ENCODE measurements around the gene ST8SIA4.

ST8SIA4 gene

GRCh38 chr5:100872408-100873190, 30.5 kb downstream of the ST8SIA4 start:
- DNase-seq (ENCODE audit: low read depth): peak; percentile 11

DNA sequence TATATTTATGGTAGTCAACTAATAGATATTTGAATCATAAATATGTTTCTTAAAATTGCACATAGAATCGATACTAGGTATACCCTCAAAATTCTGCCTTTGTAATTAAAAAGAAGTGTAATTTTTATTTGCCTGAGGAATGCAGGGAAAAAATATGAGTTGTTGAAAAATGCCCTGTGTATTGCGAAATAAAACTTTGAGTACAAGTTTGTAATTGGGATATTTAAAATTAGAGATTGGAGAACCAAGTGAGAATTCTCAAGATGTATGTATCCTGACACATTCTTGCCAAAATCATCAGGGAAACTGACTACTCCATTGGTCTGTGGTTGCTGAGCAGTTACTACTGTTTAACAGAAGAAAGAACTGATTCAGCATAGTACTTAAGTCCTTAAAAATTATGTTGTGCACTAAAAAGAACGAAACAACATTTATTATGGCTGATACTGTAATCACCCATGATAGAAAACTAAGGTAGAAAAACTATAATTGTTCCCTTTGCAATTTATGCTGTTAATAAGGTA, 36.0 kb downstream of the ST8SIA4 start:
- DNase-seq (ENCODE audit: low read depth): no peak

- DNase-seq (ENCODE audit: low read depth): no peak
Measured at GRCh38 chr5:100864931-100865330, 38.2 kb downstream of the ST8SIA4 start.

DNA sequence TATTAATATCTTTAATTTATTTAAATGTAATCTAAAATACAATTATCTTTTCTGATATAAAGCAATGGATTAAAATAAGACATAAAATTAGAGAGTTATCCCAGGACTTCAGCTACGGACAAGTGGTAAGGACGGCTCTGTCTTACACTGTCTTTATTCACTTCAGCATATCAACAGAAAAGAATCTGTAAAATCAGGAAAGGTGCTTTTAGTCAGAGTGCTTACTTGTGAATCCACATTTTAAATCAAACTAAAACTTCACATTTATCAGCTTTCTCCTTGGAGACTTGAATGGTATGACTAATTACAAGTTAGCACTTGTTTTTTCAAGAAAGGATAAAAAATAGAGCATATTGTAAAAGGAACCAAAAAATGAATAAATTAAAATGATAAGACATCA, 39.3 kb downstream of the ST8SIA4 start:
- no peak for DNase-seq (ENCODE audit: low read depth)

DNA sequence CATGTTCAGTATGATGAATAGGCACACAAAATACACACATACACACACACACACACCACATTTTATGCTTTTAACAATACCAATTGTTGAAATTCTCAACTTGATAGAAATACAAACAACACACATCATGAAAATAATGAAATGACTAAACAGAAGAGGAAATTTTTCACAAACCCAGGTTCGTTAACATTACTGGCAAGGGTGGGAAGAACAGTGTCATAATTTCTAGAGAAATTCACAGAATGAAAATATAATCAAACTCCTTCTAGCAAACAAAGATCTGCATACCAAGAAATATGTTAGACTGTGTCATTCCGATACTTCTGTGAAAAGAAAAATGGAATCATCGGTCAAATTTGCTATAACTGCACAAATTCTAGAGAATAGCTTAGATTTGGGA, 41.9 kb downstream of the ST8SIA4 start:
- no peak for DNase-seq (ENCODE audit: low read depth)

DNA sequence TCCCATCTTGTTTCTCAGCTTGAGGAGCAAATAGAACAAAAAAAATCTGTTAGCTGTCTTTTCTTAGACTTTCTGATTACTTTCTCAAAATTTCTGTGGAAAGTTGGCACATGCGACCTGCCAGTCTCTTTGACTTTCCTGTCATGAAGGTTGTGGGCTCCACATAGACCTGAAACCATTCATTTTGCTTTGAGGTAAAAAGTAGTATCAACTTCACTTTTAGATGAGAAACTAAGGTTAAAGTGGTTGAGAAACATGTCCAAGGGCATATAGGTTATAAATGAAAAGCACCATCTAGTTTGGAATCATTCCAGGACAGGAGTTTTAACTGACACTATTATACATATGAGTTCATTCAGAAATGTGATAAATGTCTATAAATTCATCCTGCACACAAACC, 42.7 kb downstream of the ST8SIA4 start:
- DNase-seq (ENCODE audit: low read depth): no peak

- DNase-seq (ENCODE audit: low read depth): no peak
Measured at GRCh38 chr5:100858987-100859545, 44.0 kb downstream of the ST8SIA4 start.

DNA sequence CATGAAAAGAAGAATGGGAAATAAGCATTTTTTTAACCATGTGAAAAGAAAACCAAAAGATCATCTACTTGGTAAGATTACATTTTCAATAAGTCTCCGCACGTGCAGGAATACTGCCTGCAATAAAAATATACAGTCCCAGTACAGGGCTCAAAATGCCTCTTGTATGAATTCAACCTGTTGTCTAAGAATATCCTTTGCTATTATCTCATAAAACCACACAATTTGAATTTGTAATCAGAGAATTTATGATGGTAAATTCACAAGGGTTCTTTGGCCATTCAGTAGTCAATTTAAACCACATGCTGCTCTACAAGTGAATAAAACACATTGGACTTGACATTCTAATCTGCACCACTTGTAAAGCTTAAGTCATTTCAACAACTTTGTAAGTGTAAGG, 46.6 kb downstream of the ST8SIA4 start:
- DNase-seq (ENCODE audit: low read depth): no peak

DNA sequence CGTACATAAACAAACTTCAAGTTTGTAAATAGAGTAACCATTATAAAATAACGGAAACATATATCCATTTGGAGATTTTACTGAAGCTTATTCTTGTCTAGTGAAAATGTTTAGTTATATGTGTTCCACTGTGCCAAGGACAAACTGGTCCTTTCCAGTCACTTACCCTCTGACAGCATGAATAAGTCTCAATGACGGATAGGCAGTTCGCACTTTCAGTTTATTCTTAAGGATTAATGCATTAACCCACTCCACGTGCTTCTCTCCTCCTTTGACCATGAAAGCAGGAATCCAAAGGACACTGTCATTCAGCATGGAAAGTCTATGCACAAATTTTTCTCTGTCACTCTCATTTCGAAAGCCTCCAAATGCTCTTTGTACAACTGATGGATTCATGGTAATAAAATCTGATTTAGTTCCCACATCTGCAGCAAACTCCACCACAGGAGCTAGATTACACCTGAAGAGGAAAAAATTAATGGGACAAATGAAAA, 47.1 kb downstream of the ST8SIA4 start:
- DNase-seq (ENCODE audit: low read depth): no peak

DNA sequence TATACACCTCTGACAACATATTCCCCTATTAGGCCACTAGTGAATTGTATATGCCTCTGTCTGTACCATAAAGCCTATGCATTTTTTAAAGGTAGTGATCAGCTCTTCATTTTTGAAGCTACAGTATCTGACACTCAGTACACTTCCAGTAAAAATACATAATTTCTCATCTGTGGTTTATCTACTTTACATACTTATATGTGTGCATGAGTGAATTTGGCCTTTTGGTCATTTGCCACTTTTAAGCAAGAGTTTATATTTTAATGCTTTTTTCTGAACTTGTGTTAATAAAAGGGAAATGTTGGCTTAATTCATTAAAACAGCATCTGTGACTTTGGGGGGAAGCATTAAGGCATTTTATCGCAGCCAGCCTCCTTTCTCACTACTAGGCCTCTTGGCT, 47.8 kb downstream of the ST8SIA4 start:
- DNase-seq (ENCODE audit: low read depth): no peak

DNA sequence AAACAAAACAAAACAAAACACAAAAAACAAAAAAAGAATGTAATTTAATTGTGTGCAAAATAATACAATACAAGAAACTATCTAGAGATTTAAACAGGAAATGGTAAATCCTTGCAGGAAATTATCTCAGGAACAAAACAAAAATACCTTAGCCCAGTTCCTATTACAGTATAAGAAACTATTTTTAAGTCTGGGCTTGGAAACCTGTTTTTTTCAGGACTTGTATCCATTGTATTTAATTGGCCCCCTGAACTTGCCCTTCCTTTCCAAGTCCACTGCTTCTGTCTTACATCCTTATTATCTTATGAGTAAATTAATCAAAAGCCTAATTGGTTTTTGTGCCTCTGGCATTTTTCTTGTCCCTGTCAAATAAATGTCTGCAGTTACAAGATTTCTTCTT, 48.5 kb downstream of the ST8SIA4 start:
- no peak for DNase-seq (ENCODE audit: low read depth)

- no peak for DNase-seq (ENCODE audit: low read depth)
Measured at GRCh38 chr5:100853582-100853981, 49.5 kb downstream of the ST8SIA4 start.

DNA sequence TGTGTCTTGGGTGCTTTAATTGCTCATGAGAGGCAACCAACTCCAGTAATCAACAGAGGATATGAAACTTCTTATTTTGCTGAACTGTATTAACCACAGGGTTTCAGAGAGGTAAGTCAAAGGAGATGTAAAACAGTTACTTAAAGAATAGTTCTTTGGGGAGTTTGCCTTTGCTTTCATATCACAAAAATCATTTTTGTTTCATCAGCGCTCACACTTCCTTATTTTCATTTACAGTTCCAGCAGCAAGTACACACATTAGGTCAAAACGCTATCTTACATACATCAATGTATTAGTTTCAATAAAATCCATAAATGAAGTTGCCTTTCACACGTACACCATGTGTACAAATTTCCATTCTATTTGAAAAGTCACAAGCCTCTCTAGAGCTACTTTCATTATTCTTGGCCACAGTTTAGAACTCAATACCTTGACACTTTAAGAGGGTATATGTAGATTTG, 50.1 kb downstream of the ST8SIA4 start:
- no peak for DNase-seq (ENCODE audit: low read depth)

GRCh38 chr5:100852051-100852450, 51.0 kb downstream of the ST8SIA4 start:
- no peak for DNase-seq (ENCODE audit: low read depth)

DNA sequence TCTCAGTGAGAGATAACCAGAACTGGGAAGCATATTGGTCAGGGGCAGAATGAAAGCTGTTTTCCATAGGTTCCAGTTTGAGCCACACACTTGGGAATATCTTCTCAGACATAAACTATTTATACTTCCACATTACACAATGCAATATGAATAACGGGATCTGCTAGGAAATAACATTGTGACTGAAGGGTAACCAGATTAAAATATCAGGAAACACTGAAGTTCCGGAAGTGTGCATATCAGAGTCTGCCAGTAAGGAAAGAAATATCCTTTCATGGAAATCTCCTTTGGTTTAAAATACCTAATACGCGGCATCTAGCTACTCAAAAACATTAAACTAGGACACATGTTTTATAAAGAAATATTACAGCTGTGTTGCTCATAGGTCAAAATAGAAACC, 56.3 kb downstream of the ST8SIA4 start:
- DNase-seq (ENCODE audit: low read depth): no peak

DNA sequence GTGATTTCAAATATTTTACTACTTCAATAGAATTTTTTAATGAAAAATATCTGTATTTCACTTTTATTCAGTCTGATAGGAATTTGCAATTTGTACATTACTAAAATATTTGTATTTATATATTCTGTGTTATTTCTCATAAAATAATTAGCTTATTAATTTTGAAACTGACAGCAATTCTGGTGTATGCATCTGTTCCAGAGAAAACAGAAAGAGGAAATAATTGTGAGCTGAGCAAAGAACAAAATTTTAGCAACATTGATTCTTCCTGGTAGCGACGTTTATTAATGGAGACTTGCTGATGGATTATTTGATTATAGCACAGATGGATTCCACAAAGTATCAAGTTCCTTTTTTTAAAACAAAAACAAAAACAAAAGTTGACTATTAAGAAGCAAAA, 61.0 kb downstream of the ST8SIA4 start:
- no peak for DNase-seq (ENCODE audit: low read depth)

DNA sequence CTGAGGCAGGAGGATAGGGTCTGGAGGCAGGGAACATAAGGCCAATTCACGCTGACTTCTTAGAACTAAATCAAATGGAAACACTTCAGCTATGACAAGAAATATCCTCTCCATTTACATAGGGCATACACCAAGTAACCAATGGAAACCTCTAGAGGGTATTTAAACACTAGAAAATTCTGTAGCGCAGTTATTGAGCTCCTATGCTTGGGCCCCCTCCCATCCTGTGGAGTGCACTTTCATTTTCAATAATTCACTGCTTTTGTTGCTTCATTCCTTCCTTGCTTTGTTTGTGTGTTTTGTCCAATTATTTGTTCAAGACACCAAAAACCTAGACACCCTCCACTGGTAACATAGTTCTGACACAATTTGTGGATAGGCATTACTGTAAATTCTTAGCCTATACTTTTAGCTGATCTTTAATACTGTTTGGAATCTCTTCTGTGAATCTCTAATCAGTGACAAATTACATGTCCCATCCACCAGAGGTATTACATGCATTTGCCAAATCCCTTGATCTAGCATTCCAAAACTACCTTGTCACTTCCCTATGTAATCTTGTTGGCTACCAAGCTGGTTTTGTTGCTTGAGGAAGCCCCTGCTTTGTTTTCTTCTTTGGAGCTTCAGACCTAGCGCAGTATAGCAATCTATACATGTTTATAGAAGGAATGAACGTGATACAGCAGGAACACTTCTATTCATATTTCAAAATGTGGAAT, 61.6 kb downstream of the ST8SIA4 start:
- no peak for DNase-seq (ENCODE audit: low read depth)

DNA sequence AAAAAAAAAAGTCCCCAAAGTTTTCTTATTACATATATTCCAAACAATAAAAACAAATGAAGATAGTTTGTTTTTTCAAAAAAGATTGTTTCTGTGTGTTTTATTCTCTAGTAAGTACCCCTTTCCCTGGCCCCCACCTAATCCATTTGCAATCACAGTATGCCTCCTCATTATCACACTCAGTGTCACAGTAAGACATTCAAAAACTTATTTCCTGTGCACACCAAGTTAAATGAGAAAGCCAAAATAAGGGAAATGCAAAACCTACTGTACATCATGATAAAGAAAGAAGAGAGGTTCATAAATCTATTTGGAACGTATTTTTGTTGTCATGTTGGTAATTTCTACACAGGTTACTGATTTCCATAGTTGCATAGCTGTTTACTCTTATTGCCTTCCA, 62.3 kb downstream of the ST8SIA4 start:
- no peak for DNase-seq (ENCODE audit: low read depth)

DNA sequence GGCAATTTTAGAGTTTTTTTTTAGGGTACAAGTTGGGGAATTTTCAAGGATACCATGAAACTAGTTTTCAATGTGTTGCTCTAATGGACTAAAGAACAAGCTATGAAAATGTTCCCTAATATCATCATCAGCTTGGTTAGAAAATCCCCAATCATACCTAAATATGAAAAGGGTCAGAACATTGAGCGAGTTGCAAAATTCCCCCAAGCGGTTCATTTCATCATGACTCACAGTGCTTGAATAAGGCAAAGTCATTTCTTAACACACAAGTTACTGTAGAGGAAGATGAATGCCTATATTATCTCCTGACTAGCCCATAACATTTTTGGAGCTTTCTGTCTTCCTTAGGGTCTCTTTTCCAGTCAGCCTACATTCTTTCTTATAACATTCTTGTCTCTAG, 62.7 kb downstream of the ST8SIA4 start:
- peak; percentile 21 for DNase-seq (ENCODE audit: low read depth)

DNA sequence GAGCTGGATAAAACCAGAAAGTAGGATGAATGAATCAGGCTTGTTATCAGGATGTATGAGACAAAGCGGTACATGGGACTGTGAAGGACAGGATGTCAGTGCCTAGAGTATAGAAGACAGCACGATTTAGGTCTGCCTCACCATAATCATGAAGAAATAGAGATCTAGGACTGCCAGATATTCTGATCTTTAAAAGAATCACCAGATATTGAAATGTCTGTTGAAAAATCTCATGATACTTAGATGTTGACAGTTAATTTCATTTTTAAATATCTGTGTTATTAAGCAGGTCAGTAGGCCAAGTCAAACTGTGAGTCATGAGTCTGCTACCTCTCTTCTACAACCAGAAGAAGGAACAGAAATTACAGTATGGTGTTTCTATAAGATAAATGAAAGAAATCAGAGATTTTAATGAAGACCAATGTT, 65.0 kb downstream of the ST8SIA4 start:
- no peak for DNase-seq (ENCODE audit: low read depth)

DNA sequence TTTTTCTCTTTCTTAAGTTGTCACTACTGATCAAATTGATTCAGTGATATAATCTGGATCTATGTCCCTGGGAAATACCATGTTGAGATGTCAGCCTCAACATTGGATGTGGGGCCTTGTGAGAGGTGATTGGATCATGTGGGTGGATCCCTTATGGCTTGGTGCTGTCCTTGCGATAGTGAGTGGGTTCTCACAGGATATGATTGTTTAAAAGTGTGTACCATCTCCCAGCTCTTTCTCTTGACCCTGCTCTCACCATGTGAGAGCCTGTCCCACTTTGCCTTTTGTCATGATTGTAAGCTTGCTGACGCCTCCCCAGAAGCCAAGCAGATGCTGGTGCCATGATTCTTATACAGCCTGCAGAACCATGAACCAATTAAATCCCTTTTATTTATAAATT, 68.6 kb downstream of the ST8SIA4 start:
- DNase-seq (ENCODE audit: low read depth): no peak

GRCh38 chr5:100832252-100833230, 70.5 kb downstream of the ST8SIA4 start:
- no peak for DNase-seq (ENCODE audit: low read depth)
